Thyroid gland (tissue), 4 donors: ENCODE measurements around the gene FECH.
"Not testable (repeated sequence)": the region's sequence is repeated elsewhere in the genome, so short reads cannot be mapped to it uniquely, and the experiment has no call there.

Source experiments
- POLR2A ChIP-seq, 2 donors: fragments of 450-650 bp; IDR thresholded peaks; one replicate each; pipeline ENCODE4 v1.6.1; 2017; ENCODE audit warnings: antibody characterized with exemption in 2 of 2, mild to moderate bottlenecking in 2 of 2, moderate library complexity in 1 of 2
- TF ChIP-seq, protein P1 (sequence below), 6 experiments: fragments of 200-600 bp in 3 of 6; fragments of 450-650 bp in 3 of 6; sonication (generic) in 3 of 6; IDR thresholded peaks; one replicate each; pipeline ENCODE4 v1.5.1; 2016 to 2019; ENCODE audit warnings: antibody characterized with exemption in 6 of 6, mild to moderate bottlenecking in 2 of 6, inconsistent platforms in 1 of 6, moderate library complexity in 1 of 6

DNA sequence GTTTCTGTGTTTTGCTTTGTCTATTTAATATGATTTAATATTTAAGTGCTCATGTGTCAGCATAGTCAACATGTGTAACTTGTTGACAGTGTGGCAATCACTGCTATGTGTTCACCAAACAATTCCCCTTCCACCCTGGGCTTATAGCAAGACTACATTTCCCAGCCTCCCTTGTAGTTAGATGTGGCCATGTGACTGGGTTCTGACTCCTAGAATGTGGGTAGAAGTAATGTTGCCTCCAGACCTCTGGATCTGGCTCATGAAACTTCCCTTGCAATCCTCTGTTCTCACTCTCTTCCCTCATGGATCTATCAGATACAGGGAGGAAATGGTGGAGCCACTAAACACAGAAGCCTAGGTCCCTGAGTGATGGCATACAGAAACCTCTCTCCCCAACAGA lies 64.2 kb downstream of the FECH start:
- TF ChIP-seq, protein P1, sequence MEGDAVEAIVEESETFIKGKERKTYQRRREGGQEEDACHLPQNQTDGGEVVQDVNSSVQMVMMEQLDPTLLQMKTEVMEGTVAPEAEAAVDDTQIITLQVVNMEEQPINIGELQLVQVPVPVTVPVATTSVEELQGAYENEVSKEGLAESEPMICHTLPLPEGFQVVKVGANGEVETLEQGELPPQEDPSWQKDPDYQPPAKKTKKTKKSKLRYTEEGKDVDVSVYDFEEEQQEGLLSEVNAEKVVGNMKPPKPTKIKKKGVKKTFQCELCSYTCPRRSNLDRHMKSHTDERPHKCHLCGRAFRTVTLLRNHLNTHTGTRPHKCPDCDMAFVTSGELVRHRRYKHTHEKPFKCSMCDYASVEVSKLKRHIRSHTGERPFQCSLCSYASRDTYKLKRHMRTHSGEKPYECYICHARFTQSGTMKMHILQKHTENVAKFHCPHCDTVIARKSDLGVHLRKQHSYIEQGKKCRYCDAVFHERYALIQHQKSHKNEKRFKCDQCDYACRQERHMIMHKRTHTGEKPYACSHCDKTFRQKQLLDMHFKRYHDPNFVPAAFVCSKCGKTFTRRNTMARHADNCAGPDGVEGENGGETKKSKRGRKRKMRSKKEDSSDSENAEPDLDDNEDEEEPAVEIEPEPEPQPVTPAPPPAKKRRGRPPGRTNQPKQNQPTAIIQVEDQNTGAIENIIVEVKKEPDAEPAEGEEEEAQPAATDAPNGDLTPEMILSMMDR (IDR thresholded peaks at IDR 0.05): not testable (repeated sequence)
- not testable (repeated sequence) for TF ChIP-seq POLR2A (IDR thresholded peaks at IDR 0.05)
